Karpas-422 (cell line): Measurements from ENCODE around the gene MRLN. TPM values are rescaled to one million over a fixed set of nuclear protein-coding genes. Genes with fewer than 3 reads are reported as not detected.
A peak's percentile ranks its signal among the peaks of the same experiment; 100 is the strongest.
"Not testable (repeated sequence)": the region's sequence is repeated elsewhere in the genome, so short reads cannot be mapped to it uniquely, and the experiment has no call there.

Source experiments
- DNase-seq: peaks from one replicate; pipeline ENCODE4 v3.0.0-alpha.2; 2015
- H2AFZ ChIP-seq: fragments of 200-600 bp; sonication (generic); 2 replicates; pipeline ENCODE4 v1.6.1; 2014; ENCODE audit warnings: antibody characterized with exemption, low read length, mixed read lengths
- H3K27ac ChIP-seq: fragments of 200-600 bp; sonication (generic); 2 replicates; pipeline ENCODE4 v1.5.1; 2014; ENCODE audit warnings: mild to moderate bottlenecking, low read length, moderate library complexity
- H3K27me3 ChIP-seq: fragments of 200-600 bp; sonication (generic); 2 replicates; pipeline ENCODE4 v1.6.1; 2014; ENCODE audit warnings: low read length, mixed read lengths
- H3K36me3 ChIP-seq: fragments of 200-600 bp; sonication (generic); 2 replicates; pipeline ENCODE4 v1.6.1; 2014; ENCODE audit warnings: low read length, mixed read lengths; ENCODE audit not compliant: insufficient read depth
- H3K4me1 ChIP-seq: fragments of 200-600 bp; sonication (generic); 2 replicates; pipeline ENCODE4 v1.6.1; 2014; ENCODE audit warnings: mild to moderate bottlenecking, low read length, mixed read lengths
- H3K4me2 ChIP-seq: fragments of 200-600 bp; sonication (generic); 2 replicates; pipeline ENCODE4 v1.6.1; 2014; ENCODE audit warnings: low read length, low read depth, mild to moderate bottlenecking; ENCODE audit not compliant: poor library complexity, severe bottlenecking
- H3K4me3 ChIP-seq: fragments of 200-600 bp; sonication (generic); 2 replicates; pipeline ENCODE4 v1.5.1; 2014; ENCODE audit warnings: mild to moderate bottlenecking, antibody characterized with exemption, low read length, mixed read lengths
- H3K79me2 ChIP-seq: fragments of 200-600 bp; sonication (generic); 2 replicates; pipeline ENCODE4 v1.6.1; 2014; ENCODE audit warnings: mild to moderate bottlenecking, low read length, mixed read lengths
- H3K9ac ChIP-seq: fragments of 200-600 bp; sonication (generic); 2 replicates; pipeline ENCODE4 v1.6.0; 2014; ENCODE audit warnings: low read length
- H3K9me2 ChIP-seq: fragments of 200-600 bp; sonication (generic), shearing (Covaris generic); replicated peaks from 2 replicates; pipeline ENCODE4 v1.6.0; 2014; ENCODE audit warnings: mild to moderate bottlenecking, low read length, moderate library complexity; ENCODE audit not compliant: insufficient read depth
- H3K9me3 ChIP-seq: fragments of 300-700, 200-600 bp; sonication (generic); 2 replicates; pipeline ENCODE4 v1.6.1; 2014; ENCODE audit warnings: low read length, mixed read lengths
- H4K20me1 ChIP-seq: fragments of 200-600 bp; sonication (generic); 2 replicates; pipeline ENCODE4 v1.6.1; 2014; ENCODE audit warnings: mild to moderate bottlenecking, antibody characterized with exemption, low read length, low read depth; ENCODE audit not compliant: insufficient read depth
- total RNA-seq: library from RNA; depleted of rRNA; stranded (reverse); fragments of >200 nt; shearing (Covaris generic); gene quantifications from 2 replicates; pipeline ENCODE4 v1.2.3, GENCODE V29; 2014; ENCODE audit warnings: low replicate concordance

The MRLN gene
- total RNA-seq, 1 experiment from 2014 or later, result not detected

- no peaks in the 10 kb centered on the region for H3K36me3 ChIP-seq
- H3K27ac ChIP-seq, result no peak overlapping the region
- no peaks in the 10 kb centered on the region; the same call in 1 of the 2 replicates for H3K27me3 ChIP-seq
- H3K4me1 ChIP-seq, result no peaks in the 10 kb centered on the region
- no peaks in the 10 kb centered on the region for H3K9me2 ChIP-seq
- H3K9me3 ChIP-seq, result no peaks in the 10 kb centered on the region
- H3K79me2 ChIP-seq, result no peaks in the 10 kb centered on the region
- H3K4me2 ChIP-seq, result no peak overlapping the region
- no peak for DNase-seq
- H4K20me1 ChIP-seq, result no peaks in the 10 kb centered on the region
- no peak overlapping the region for H3K4me3 ChIP-seq
- H2AFZ ChIP-seq, result no peak overlapping the region
- no peak overlapping the region for H3K9ac ChIP-seq
These were observed 11.7 kb downstream of the MRLN start for GRCh38 chr10:59741583-59741982.

GRCh38 chr10:59741048-59741447 lies 12.2 kb downstream of the MRLN start:
- Histone ChIP-seq H3K27me3 (no peaks in the 10 kb centered on the region; the same call in 1 of the 2 replicates), H3K4me2 (no peak overlapping the region), H4K20me1 (no peaks in the 10 kb centered on the region), H3K9me2 (no peaks in the 10 kb centered on the region), H2AFZ (no peak overlapping the region), H3K36me3 (no peaks in the 10 kb centered on the region), H3K9me3 (no peaks in the 10 kb centered on the region), H3K4me3 (no peak overlapping the region), H3K79me2 (no peaks in the 10 kb centered on the region), H3K4me1 (no peaks in the 10 kb centered on the region), H3K9ac (no peak overlapping the region), H3K27ac (no peak overlapping the region)
- DNase-seq, result no peak

- Histone ChIP-seq H3K9me2 (no peaks in the 10 kb centered on the region), H2AFZ (no peak overlapping the region), H3K9ac (no peak overlapping the region), H3K9me3 (no peaks in the 10 kb centered on the region), H3K4me1 (no peaks in the 10 kb centered on the region), H3K79me2 (no peaks in the 10 kb centered on the region), H3K27me3 (no peaks in the 10 kb centered on the region; the same call in 1 of the 2 replicates), H3K4me3 (no peak overlapping the region), H3K27ac (no peak overlapping the region), H3K36me3 (no peaks in the 10 kb centered on the region), H3K4me2 (no peak overlapping the region), H4K20me1 (no peaks in the 10 kb centered on the region)
- peak; percentile 26 for DNase-seq
These were observed 16.5 kb downstream of the MRLN start for GRCh38 chr10:59736749-59737148.

- no peaks in the 10 kb centered on the region for H3K79me2 ChIP-seq
- H3K9ac ChIP-seq, result no peak overlapping the region
- no peaks in the 10 kb centered on the region for H3K9me2 ChIP-seq
- no peak overlapping the region for H3K27ac ChIP-seq
- H3K4me2 ChIP-seq, result no peak overlapping the region
- H3K4me1 ChIP-seq, result no peaks in the 10 kb centered on the region
- H3K27me3 ChIP-seq, result no peaks in the 10 kb centered on the region; the same call in 1 of the 2 replicates
- no peaks in the 10 kb centered on the region for H3K9me3 ChIP-seq
- no peaks in the 10 kb centered on the region for H4K20me1 ChIP-seq
- no peaks in the 10 kb centered on the region for H3K36me3 ChIP-seq
- H3K4me3 ChIP-seq, result no peak overlapping the region
- H2AFZ ChIP-seq, result no peak overlapping the region
- no peak for DNase-seq
These were observed 18.0 kb downstream of the MRLN start for GRCh38 chr10:59735296-59735695.

GRCh38 chr10:59734014-59734462 lies 19.2 kb downstream of the MRLN start:
- H3K9ac ChIP-seq, result no peak overlapping the region
- H2AFZ ChIP-seq, result no peak overlapping the region
- no peaks in the 10 kb centered on the region; the same call in 1 of the 2 replicates for H3K27me3 ChIP-seq
- H3K9me2 ChIP-seq, result no peaks in the 10 kb centered on the region
- no peak overlapping the region for H3K4me3 ChIP-seq
- H3K27ac ChIP-seq, result no peak overlapping the region
- H3K79me2 ChIP-seq, result no peaks in the 10 kb centered on the region
- H3K4me2 ChIP-seq, result no peak overlapping the region
- no peaks in the 10 kb centered on the region for H3K4me1 ChIP-seq
- no peaks in the 10 kb centered on the region for H4K20me1 ChIP-seq
- H3K36me3 ChIP-seq, result no peaks in the 10 kb centered on the region
- DNase-seq, result no peak
- no peaks in the 10 kb centered on the region for H3K9me3 ChIP-seq

GRCh38 chr10:59733321-59734013 lies 19.8 kb downstream of the MRLN start:
- H3K79me2 ChIP-seq, H3K27ac ChIP-seq, H3K36me3 ChIP-seq, DNase-seq, H3K27me3 ChIP-seq, H3K4me2 ChIP-seq, H3K9ac ChIP-seq, H3K4me1 ChIP-seq, H3K9me2 ChIP-seq, H3K4me3 ChIP-seq, H4K20me1 ChIP-seq, H3K9me3 ChIP-seq, H2AFZ ChIP-seq: not testable (repeated sequence)

GRCh38 chr10:59732849-59733248 lies 20.4 kb downstream of the MRLN start:
- H2AFZ ChIP-seq, H3K4me1 ChIP-seq, H3K9me2 ChIP-seq, H3K36me3 ChIP-seq, H3K27me3 ChIP-seq, H3K9ac ChIP-seq, H3K9me3 ChIP-seq, DNase-seq, H4K20me1 ChIP-seq, H3K4me2 ChIP-seq, H3K4me3 ChIP-seq, H3K27ac ChIP-seq, H3K79me2 ChIP-seq: not testable (repeated sequence)

- H3K9me3 ChIP-seq, H3K27ac ChIP-seq, H3K27me3 ChIP-seq, H3K4me2 ChIP-seq, H3K4me1 ChIP-seq, H3K79me2 ChIP-seq, H3K9me2 ChIP-seq, H3K36me3 ChIP-seq, H4K20me1 ChIP-seq, DNase-seq, H3K4me3 ChIP-seq, H3K9ac ChIP-seq, H2AFZ ChIP-seq: not testable (repeated sequence)
These were observed 24.1 kb downstream of the MRLN start for GRCh38 chr10:59729167-59729566.
